ENCODE measurements around the gene CHST11.

The CHST11 gene

DNA sequence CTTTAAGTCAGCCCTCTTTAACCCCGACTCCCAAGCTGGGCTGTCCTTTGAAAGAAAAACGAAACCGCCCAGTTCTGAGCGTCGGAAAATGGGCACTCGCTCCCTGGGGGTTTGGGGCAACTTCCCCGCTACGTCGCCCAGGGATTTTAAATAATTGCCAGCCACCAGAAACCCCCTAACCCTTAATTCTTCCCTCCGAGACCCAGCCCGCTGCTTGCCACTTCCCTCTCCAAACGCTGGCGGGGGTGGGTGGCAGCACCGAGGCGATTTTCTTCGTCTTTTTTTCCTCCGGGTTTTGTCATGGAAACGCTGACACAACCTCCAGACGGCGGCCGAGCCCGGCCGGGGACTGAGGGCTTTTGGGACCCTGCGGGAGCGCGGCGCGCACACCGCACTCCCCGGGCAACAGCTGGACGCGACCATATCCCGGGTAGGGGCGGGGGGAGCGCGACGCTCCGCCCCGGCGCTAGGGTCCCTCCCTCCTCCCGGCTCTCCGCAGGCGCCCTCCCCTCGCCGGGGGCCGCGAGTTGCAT, at the start of gene CHST11:
TSS of gene CHST11 (plus strand) at position 532 of the 533 bp plus-strand sequence.
- DNase-seq (ENCODE audit: low spot score): peak; percentile 75

DNA sequence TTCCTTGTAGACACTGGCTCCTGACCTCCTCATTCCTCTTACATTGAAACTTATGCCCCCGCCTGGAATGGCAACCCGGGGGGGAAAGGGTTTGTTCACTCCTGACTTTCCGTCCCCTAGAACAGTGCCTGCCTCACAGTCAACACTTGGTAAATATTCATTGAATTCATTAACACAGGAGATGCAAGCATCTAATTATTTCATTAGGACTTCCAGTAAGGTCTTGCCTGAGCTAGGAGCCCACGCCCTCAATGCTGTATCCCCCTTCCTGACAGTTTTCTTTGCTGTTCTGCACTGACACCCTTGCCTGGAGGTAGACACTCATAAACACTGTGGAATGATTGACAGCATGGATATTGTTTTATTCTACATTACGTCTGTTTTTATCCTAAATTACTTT, 49.3 kb upstream of the CHST11 start:
- no peak for DNase-seq (ENCODE audit: low spot score)

DNA sequence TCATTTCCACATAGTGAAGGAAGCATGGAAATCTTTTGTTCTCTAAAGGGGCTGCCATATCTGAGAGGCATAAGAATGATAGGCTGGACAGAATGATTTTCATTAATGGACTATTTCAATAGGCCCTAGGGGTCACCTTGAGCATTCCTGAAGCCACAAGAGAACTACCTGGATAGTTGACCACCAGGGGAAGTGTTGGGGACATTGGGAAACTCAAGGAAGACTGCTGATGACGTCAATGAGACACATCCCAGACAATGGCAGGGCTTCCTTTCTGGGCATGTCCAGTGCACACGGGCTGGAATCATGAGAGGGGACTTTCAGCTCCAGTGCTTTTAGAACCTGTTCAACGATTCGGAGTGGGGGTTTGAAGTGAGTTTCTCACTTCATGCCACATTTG, 48.8 kb upstream of the CHST11 start:
- no peak for DNase-seq (ENCODE audit: low spot score)

DNA sequence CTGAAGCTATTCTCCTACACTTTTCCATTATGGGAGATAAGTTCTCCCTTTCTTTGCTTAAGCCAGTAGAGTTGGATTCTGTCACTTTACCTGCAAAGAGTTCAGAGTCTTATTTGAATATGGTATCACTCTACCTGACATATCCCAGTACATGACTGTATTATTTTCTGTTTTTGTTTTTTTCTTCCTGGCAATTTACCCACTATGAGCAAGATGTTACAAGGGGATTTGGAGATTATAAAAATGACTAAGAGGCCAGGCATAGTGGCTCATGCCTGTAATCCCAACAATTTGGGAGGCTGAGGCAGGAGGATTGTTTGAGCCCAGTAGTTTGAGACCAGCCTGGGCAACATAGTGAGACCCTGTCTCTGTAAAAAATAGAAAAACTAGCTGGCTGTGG, 46.4 kb upstream of the CHST11 start:
- no peak for DNase-seq (ENCODE audit: low spot score)

DNA sequence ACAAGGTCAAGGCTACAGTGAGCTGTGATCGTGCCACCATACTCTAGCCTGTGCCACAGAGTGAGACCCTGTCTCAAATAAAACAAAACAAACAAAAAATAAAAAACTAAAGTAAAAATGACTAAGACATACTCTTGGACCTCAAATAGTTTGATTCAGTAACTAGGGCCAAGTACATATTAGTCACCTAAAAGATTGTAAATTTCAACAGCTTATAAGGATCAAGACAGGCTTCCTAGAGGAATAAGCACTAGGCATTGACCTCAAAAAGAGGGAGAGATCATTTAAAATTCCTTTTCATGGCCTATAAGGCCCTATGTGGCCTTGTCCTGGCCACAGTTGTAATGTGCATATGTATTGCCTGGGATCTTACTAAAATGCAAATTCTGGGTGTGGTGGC, 46.0 kb upstream of the CHST11 start:
- no peak for DNase-seq (ENCODE audit: low spot score)

DNA sequence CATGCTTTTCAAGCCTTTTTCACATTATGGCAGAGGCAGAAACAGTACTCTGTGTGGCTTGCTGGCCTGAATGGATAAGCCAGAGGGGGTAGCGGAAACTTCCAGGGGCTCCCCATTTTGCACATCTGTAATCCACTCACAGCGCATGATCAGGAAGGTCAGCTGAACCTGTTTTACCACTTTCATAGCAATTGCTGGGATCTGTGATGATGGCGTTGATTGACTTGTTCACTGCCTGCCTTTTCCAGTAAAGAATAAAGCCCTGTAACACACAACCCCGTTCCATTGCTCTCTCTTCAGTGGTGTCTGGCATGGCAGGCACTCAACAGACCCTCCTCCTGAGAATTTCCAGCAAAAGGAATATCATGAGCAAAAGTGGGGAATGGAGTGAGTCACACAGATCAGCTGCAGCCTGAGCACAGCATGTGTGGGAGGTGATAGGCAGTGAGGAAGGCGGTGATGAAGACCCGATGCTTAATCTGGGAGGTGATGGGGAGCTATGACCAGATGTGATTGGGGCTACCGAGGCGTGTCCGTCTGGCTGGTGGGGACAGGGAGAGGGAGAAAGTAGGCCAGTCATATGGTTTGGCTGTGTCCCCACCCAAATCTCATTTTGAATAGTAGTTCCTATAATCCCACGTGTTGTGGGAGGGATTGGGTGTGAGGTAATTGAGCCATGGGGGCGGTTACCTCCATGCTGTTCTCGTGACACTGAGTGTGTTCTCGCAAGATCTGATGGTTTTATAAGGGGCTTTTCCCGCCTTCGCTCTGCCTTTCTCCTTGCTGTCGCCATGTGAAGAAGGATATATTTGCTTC, 44.7 kb upstream of the CHST11 start:
- DNase-seq (ENCODE audit: low spot score): no peak

DNA sequence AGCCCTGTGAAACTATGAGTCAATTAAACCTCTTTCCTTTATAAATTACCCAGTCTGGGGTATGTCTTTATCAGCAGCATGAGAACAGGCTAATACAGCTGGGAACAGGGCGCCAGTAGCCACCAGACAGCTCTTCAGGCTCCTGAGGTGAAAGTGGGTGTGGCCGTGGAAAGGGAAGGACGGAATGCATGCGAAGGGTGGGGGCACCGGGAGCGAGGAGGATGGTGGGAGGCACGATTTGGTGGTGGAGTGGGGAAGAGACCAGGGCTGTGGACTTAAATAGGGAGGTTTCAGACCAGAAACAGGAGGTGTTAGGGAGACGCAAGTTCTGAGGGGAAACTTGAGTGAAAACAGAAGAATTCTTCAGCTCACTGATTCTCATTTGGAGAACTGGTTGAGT, 44.1 kb upstream of the CHST11 start:
- DNase-seq (ENCODE audit: low spot score): no peak

DNA sequence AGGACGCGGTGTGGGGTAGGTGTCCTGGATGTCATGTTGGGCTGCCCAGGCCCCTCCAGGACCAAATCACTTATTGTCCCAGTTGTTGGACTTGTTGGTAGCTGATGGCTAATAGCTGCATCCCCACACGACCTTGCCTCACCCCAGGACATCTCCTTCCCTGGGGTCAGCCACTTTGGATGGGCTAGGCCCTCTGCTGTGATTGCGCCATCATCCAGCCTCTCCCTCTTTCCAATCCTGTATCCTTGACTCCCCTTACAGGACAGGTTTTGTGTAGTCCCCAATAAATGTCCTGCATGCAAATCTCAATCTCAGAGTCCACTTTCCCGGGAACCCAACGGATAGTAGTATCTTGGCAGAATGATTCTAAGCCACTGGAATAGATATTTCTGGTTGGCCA, 43.4 kb upstream of the CHST11 start:
- no peak for DNase-seq (ENCODE audit: low spot score)

DNA sequence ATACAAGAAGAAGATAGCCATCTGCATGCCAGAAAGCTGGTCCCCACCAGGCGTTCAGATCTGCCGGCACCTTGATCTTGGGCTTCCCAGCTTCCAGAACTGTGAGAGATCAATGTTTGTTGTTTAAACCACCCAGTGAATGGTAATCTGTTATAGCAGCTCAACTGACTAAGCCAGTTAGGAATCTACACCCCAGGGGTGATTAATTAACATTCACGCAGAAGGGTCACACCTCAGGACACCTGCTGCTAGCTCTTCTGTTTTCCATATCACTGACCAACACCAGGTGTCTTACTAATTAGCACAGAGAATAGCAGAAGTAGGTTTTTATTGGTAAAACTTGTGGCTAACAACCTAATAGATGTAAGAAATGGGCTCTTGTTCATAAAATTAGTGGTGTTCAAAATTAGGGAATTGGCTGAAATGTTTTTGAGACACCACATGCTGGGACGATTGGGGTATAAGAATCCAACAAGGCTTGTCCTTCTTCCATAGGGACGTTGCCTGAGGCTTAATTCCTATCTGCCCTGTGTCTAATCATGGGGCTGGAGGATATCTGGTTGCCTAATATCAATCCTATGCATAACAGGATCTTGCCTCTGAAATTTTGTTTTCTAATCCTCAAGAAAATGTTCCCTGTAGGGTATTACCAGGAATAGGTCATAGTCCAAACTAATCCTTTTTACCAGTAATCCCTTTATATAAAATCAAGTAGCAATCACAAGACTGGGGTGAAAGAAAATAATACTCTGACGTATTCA, 42.0 kb upstream of the CHST11 start:
- DNase-seq (ENCODE audit: low spot score): no peak

DNA sequence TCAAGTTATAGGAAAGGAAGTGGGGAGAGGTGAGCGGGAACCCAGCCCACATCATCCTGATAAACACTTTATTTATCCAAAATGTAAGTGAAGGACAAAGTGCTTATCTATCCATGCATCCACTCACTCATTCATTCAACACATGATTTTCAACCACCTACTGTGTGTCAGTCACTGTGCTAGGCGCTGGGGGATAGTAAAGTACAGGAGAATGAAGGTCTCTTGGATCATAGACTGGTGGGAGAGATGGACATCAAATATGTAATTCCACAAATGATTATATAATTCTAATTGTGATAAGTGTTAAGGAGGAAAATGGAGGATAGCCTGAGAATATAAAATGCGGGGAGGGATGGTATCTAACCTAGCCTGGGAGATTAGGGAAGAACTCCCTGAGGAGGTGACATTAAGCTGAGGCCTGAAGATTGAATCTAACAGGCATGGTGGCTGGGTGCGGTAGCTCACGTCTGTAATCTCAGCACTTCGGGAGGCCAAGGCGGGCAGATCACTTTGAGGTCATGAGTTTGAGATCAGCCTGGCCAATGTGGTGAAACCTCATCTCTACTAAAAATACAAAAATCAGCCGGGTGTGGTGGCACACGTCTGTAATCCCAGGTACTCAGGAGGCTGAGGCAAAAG, 41.3 kb upstream of the CHST11 start:
- no peak for DNase-seq (ENCODE audit: low spot score)

DNA sequence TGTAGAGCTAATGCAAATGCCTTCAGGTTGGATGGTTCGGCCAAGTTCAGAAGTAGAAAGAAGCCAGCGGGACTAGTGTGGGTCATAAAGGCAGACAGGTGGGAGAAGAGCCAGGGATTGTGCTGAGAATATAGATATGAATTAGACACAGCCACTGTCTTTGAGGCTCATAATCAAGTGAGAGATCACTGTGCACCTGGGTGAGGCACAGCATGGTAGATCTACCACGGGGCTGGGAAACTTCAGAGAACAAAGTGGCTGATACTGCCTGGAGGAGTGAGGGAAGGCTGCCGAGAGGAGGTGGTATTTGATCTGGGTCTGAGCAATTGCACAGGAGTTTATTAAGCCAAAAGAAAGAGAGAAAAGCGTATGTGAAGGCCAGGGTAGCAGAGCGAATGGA, 40.6 kb upstream of the CHST11 start:
- DNase-seq (ENCODE audit: low spot score): no peak

DNA sequence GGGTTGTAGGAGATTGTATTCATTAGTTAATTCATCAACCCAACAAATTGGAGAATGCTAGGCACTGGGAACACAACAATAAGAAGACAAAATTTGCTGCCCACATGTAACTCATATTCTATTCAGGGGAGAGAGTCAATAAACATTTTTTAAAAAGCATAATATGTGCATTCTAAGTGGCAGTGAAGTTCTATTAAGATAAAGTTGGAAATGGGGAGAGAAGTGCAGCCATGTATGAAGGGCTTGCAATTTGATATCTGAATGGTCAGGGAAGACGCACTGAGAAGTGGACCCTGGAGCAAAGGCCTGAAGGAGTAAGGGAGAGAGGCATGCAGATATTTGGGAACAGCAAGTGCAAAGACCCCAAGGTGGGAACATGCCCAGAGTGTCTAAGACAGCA, 40.2 kb upstream of the CHST11 start:
- no peak for DNase-seq (ENCODE audit: low spot score)

DNA sequence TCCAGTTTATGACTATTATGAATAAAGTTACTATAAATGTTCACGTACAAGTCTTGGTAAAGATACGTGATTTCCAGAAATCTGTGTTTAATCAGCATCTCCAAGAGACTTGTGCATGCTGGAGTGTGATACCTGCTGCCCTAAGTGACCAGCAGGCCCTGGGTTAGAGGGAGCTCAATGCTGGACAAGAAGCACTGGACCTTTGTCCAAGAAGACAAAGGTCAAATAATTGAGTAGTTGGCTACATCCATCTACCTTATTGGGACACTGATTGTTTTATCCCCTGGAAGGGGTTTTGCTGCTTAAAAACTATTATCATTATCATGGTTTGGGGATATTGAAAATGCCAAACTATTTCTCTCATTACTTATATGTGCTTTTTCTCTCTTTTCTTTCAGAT, 37.0 kb upstream of the CHST11 start:
- DNase-seq (ENCODE audit: low spot score): no peak

DNA sequence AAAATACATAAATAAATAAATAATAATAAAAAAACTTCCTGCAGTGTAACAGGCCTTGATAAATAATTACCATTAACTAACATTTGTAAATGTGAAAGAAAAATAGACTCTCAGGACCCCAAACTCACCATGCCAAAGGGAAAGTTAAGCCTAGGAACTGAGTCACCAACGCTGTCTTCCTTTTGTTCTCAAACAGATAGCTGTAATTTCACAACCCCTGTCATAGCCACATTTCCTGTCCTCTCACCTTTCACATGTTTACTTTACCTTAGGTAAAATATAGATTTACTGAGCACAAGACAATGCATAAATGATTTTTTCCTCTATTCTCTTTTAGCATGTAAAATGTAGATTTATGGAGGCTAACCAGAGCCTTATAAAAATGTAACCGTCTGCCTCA, 35.9 kb upstream of the CHST11 start:
- DNase-seq (ENCODE audit: low spot score): no peak

DNA sequence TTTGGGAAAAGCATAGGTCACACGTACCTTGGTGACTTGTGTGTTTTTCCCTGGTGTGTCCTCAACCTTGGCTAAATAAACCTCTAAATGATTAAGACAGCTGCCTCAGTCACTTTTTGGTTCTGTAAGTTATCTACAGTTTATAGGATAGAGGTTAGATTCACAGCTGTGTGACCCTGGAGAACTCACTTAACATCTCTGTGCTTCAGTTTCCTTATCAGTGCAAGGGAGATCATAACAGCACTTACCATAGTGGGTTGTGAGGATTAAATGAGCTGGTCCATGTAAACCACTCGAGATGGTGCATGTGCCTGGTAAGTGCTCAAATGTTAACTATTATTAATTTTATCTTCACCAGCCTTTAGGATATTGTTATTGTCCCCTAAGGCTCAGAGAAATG, 35.4 kb upstream of the CHST11 start:
- DNase-seq (ENCODE audit: low spot score): no peak

DNA sequence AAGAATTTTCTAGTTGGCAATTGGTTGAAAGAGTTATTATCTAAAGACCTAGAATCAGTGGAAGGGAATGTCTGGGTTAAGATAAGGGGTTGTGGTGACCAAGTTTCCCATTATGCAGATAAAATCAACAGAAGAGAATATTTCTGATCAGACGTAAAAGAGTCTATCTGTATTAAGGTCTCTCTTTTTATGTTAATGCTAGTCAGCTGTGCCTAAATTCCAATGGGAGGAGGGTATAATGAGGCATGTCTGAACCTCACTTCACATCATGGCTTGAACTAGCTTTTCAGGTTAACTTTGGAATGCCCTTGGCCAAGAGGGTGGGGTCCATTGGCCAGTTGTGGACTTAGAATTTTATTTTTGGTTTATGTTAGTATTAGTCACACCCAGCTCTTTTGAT, 34.3 kb upstream of the CHST11 start:
- DNase-seq (ENCODE audit: low spot score): no peak

DNA sequence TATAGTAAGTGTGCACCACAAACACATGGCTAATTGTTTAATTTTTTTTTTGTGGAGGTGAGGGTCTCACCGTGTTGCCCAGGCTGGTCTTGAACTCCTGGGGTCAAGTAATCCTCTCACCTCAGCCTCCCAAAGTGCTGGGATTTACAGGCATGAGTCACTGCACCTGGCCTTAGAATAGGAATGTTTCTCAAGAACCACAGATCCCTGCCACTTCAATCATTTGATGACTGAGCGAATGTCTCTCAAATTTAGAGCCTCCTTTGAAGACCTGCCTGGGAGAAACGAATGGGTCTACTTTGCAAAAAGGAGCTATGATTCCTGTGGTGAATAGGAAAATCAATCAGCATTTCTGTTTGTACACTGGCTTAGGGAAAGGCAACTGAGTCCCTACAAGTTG, 33.5 kb upstream of the CHST11 start:
- no peak for DNase-seq (ENCODE audit: low spot score)

DNA sequence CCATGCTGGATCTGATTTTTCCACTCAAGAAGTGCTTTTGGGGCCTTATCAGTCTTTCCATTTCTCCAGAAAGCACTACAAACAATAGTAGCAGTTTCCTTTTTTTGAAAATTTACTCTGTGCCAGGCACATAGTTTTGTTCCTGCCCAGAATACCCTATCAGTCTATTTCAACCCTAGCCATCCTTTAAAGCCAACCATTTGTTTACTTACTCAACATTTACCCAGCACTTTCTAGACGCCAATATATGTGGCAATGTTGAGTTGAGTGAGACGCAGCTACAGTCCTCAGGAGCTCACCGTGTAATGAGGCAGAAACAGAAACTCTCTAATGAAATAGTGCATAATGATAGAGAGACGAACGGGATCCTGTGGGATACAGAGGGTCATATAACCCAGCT, 32.9 kb upstream of the CHST11 start:
- no peak for DNase-seq (ENCODE audit: low spot score)

DNA sequence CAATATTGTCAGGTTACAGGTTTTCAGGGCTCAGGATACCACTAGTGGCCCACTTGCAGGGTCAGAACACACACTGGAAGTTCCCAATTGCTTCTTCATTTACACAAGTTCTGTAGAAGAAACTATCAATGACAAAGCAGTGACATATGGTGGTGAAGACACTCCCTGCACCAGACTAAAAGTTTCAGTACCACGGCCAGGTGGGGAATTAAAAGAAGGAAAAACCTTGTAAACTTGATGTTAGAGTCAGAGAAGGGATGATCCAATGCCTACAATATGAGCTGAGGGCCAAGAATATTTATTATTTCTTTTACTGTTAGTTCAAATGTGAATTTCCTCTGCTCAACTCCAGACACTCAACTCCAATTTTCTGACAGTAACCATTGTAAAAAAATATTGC, 31.8 kb upstream of the CHST11 start:
- no peak for DNase-seq (ENCODE audit: low spot score)

DNA sequence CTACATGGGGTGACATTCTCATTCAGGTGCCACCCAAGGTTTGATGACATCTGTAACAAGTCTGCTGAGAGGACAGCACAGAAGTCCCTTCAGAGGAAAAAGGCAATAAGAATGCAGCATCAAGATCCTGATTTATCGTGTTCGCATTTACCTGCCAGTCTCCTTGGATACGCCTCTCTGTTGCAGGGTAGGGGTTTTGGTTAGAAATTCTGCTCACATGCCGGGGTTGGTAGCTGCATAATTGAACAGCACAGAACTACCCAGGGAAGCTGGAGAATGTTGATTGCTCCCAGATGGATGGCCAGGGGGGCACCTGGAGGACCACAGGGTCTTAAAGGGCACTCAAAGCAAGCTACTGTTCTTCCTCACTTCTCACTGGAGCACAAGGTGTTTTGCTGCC, 31.1 kb upstream of the CHST11 start:
- no peak for DNase-seq (ENCODE audit: low spot score)

DNA sequence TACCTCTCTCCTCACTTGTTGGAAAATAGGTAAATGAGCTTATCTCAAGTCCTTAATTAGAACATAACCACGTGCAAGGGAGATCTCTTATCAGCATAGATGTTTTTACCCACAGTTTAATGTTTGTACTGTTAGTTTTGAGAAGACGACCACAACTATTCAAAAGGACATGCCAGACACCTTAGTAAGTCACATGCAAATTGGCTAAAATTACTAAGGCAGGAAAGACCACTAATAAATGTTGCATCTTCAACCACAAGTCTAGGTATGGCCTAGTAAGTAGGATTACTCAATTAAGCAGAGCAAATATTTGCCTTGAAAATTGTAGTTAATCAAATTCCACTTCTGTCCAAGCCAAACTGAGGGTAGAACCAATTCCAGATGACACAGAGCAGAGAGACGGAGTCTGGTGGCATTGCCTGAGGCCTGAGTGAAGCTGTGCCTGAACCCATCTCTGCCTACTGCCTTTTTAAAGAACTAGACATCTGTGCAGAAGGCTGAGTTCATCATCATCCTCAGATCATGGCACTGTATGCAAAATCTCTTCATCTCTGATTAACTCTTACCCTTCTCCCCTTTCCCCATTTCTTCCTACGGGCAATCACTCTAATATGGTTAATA, 29.7 kb upstream of the CHST11 start:
- DNase-seq (ENCODE audit: low spot score): no peak

DNA sequence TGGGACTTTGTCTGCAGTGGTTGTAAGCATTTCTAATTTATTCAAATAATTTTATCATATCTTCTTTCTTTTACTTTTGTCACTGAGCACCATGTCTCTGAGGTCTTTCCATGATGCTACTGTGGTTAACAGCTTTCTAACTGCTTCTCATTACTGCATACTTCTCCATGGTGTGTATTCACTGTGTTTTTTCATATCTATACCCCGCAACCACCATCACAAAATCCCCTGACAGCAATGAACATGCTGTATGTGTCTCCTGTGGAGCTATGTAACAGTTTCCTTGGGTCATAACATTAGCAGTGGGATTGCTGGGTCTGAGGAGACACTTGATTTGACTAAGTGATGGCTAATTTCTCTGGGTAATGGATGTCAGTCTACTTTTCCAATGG, 29.2 kb upstream of the CHST11 start:
- no peak for DNase-seq (ENCODE audit: low spot score)

DNA sequence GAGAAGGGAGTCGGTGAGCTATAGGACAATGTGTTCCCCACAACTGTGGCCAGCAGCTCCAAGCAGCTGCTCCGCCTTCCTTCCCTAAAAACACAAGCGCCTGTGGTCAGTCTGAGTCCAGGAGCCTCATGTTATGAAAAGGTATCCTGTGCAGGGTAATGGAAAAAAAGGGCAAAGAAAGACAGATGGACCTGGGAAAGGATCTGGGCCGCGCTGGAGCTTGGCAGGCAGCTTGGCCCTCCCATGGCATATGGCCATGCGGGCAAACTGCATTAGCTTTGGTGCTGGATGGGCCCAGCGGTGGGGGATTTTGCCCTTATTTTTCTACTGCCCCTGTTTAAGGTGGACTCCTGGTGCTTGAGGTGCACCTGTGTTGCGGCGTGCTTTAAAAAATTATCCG, 23.7 kb upstream of the CHST11 start:
- DNase-seq (ENCODE audit: low spot score): no peak

Data from globus pallidus (tissue), 1 donor.